Vagina (tissue), 2 donors: ENCODE results near the gene CAPZB.

ENCODE experiments used
- CTCF ChIP-seq, 3 experiments: fragments of 450-650 bp in 2 of 3; fragments of 200-600 bp in 1 of 3; sonication (generic) in 1 of 3; IDR thresholded peaks; one replicate each; pipeline ENCODE4 v1.5.1; 2017 to 2019; ENCODE audit warnings: antibody characterized with exemption in 3 of 3, mild to moderate bottlenecking in 2 of 3, moderate library complexity in 2 of 3
- POLR2A ChIP-seq, 2 donors: fragments of 450-650 bp; IDR thresholded peaks; one replicate each; pipeline ENCODE4 v1.6.1; 2017; ENCODE audit warnings: antibody characterized with exemption in 2 of 2, mild to moderate bottlenecking in 2 of 2, moderate library complexity in 2 of 2

GRCh38 chr1:19325958-19326747 lies 159.2 kb downstream of the CAPZB start:
- TF ChIP-seq POLR2A (IDR thresholded peaks at IDR 0.05) (no peak), CTCF (IDR thresholded peaks at IDR 0.05) (no peak)
